Pancreas (tissue), 10 donors: ENCODE data around the gene FKBP1A. TPM values are rescaled to one million over a fixed set of nuclear protein-coding genes. Genes with fewer than 3 reads are reported as not detected.

ENCODE experiments used
- ATAC-seq, 4 donors: fragments of 200-7000 bp; cut with Tn5 transposase; one replicate each; pipeline versions ENCODE4 v1.8.0 to v1.9.1; 2020; ENCODE audit warnings: mild to moderate bottlenecking in 4 of 4, moderate library complexity in 4 of 4
- DNase-seq, 6 donors: peaks; one replicate each; pipeline ENCODE4 v3.0.0-alpha.2; 2020
- FAIRE-seq: peaks from 2 replicates; lab custom pipeline; 2012; peaks lifted over from hg19 to GRCh38; lab: Jason Lieb, UNC
- H3K27ac ChIP-seq, 4 donors: fragments of 200-600 bp; sonication (generic); 1 replicate in 3 of 4; 2 replicates in 1 of 4; pipeline versions ENCODE4 v1.5.0 to v1.8.0; 2020
- H3K27me3 ChIP-seq, 4 donors: fragments of 200-600 bp; one replicate each; pipeline ENCODE4 v1.8.0; 2021
- H3K36me3 ChIP-seq, 3 donors: fragments of 200-600 bp; sonication (generic) in 1 of 3; one replicate each; pipeline versions ENCODE4 v1.5.0 to v1.8.0; 2020 to 2021
- H3K4me1 ChIP-seq, 3 donors: fragments of 200-600 bp; one replicate each; pipeline ENCODE4 v1.8.0; 2021
- H3K4me3 ChIP-seq, 4 donors: fragments of 200-600 bp; sonication (generic) in 2 of 4; one replicate each; pipeline versions ENCODE4 v1.5.0 to v1.8.0; 2020 to 2021
- H3K9me3 ChIP-seq, 4 donors: fragments of 200-600 bp; one replicate each; pipeline ENCODE4 v1.8.0; 2021
- CTCF ChIP-seq, 4 donors: fragments of 200-600 bp; sonication (generic) in 3 of 4; IDR thresholded peaks; one replicate each; pipeline versions ENCODE4 v1.5.0 to v1.8.0; 2021; ENCODE audit warnings: antibody characterized with exemption in 4 of 4
- WGBS, 2 donors: extraction: QIAGEN DNeasy Blood & Tissue Kit; methylation state at CpG; one replicate each; pipeline ENCODE4 v1.1.7; 2013; 5-methylcytosine and 5-hydroxymethylcytosine counted together
- intact Hi-C, 3 donors: fragments of 100-400 bp; cut with DNase I; formaldehyde crosslinking; loops; one replicate each; pipeline versions ENCODE4 v1.11.1 to v1.14.2; 2022
- polyA plus RNA-seq, 2 donors: library from polyadenylated mRNA; stranded (reverse); fragments of 200-250 nt; gene quantifications; one replicate each; pipeline ENCODE4 v1.2.3, GENCODE V29; 2013
- total RNA-seq, 6 donors: library from RNA; stranded (reverse); fragmentation: NEBNext Ultra II Directional in 4 of 6; extraction: Animal tissue kit (Norgen Biotek cat#: 25700) in 4 of 6; gene quantifications; one replicate each; pipeline versions ENCODE4 v1.2.1 to v1.2.4, GENCODE V29; 2021 to 2023
- donor health status: healthy with polysubstance abuse.
- donor health status: DM: no; HTN: no; CAD: no; lungs with moderate emphysema.
- donor health status: DM: no; HTN: no; CAD: no.
- donor health status: control.
- donor health status: control.
- donor health status: Bipolar disorder and iron deficiency.
- donor health status: DM: yes; HTN: yes; CAD: no.
- donor health status: DM: no; HTN: no; CAD: no.
- donor health status: DM: no; HTN: no; CAD: no.
- donor health status: DM: yes; HTN: yes; CAD: no.

Gene FKBP1A
- total and polyA plus RNA-seq, 8 donors, result 40.2 to 104 (median 67.3) TPM

DNA sequence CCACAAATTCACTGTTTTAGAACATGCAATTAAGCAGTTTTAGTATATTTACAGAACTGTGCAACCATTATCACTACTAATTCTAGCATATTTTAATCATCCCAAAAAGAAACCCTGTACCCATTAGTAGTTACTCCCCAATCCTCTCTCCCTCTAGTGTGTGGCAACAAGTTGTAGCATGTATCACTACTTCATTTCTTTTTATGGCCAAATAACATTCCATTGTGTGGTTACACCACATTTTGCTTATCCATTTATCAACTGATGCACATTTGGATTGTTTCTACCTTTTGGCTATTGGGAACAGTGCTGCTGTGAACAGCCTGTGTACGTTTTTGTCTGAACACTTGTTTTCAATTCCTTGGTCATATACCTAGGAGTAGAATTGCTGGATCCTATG lies 31.5 kb upstream of the FKBP1A start:
- 33% methylated on average over 1 of the region's 1 CpG for WGBS, 2 donors
- ATAC-seq (no peak), FAIRE-seq (no peak), DNase-seq (no peak)
- H3K27ac ChIP-seq, result no peak overlapping the region
- H3K9me3 ChIP-seq, result no peaks in the 10 kb centered on the region
- no peaks in the 10 kb centered on the region for H3K4me1 ChIP-seq
- H3K4me3 ChIP-seq, result no peak overlapping the region
- no peaks in the 10 kb centered on the region for H3K27me3 ChIP-seq
- no peak for TF ChIP-seq CTCF (IDR thresholded peaks at IDR 0.05)
- intact Hi-C loops, result no loop called here
- H3K36me3 ChIP-seq, result no peaks in the 10 kb centered on the region

GRCh38 chr20:1423625-1424106 lies 30.8 kb upstream of the FKBP1A start:
- no peak overlapping the region for H3K4me3 ChIP-seq
- TF ChIP-seq CTCF (IDR thresholded peaks at IDR 0.05), result no peak
- H3K9me3 ChIP-seq, result no peaks in the 10 kb centered on the region
- no peaks in the 10 kb centered on the region for H3K4me1 ChIP-seq
- no peaks in the 10 kb centered on the region for H3K27me3 ChIP-seq
- FAIRE-seq (no peak), DNase-seq (peak in 4 of 6 donors; percentile 34 to 55 (median 42)), ATAC-seq (peak; percentile 67 to 87 (median 85))
- WGBS, 2 donors, result 24 to 38% methylated on average over 7 of the region's 7 CpGs
- no peak overlapping the region for H3K27ac ChIP-seq
- no peaks in the 10 kb centered on the region for H3K36me3 ChIP-seq
- intact Hi-C loops, result no loop called here

- Histone ChIP-seq H3K27ac (no peak overlapping the region), H3K27me3 (no peaks in the 10 kb centered on the region), H3K4me3 (no peak overlapping the region), H3K4me1 (no peaks in the 10 kb centered on the region), H3K9me3 (no peaks in the 10 kb centered on the region), H3K36me3 (no peaks in the 10 kb centered on the region)
- intact Hi-C loops, result no loop called here
- no peak for FAIRE-seq
- 80 to 86% methylated on average over 6 of the region's 6 CpGs for WGBS, 2 donors
- DNase-seq, result no peak
- TF ChIP-seq CTCF (IDR thresholded peaks at IDR 0.05), result no peak
- no peak for ATAC-seq
Observed at GRCh38 chr20:1423206-1423605, 30.4 kb upstream of the FKBP1A start.

- Histone ChIP-seq H3K36me3 (no peaks in the 10 kb centered on the region), H3K4me3 (no peak overlapping the region), H3K4me1 (no peaks in the 10 kb centered on the region), H3K9me3 (no peaks in the 10 kb centered on the region), H3K27me3 (no peaks in the 10 kb centered on the region), H3K27ac (no peak overlapping the region)
- intact Hi-C loops, result no loop called here
- no peak for ATAC-seq
- no peak for TF ChIP-seq CTCF (IDR thresholded peaks at IDR 0.05)
- no peak for FAIRE-seq
- 40 to 51% methylated on average over 3 of the region's 3 CpGs for whole genome bisulfite sequencing, 2 donors
- DNase-seq, result no peak
Observed at GRCh38 chr20:1422753-1423152, 29.9 kb upstream of the FKBP1A start.

DNA sequence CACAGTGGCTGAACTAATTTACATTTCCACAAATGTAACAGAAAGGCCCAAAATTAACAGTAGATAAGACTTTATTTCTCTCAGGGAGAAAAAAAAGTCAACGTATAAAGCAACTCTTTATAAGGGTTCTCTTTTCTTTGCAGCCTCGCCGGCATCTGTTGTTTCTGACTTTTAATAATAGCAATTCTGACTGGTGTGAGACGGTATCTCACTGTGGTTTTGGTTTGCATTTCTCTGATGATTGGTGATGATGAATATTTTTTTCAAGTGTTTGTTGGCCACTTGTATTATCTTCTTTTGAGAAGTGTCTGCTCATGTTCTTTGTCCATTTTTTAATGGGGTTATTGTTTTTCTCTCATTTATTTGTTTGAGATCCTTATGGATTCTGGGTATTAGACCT lies 27.2 kb upstream of the FKBP1A start:
- no peak overlapping the region for H3K4me3 ChIP-seq
- FAIRE-seq (no peak), ATAC-seq (no peak), DNase-seq (no peak)
- H3K4me1 ChIP-seq, result no peaks in the 10 kb centered on the region
- 75 to 88% methylated on average over 4 of the region's 4 CpGs for WGBS, 2 donors
- intact Hi-C loops, result no loop called here
- no peak for TF ChIP-seq CTCF (IDR thresholded peaks at IDR 0.05)
- H3K27me3 ChIP-seq, result no peaks in the 10 kb centered on the region
- H3K9me3 ChIP-seq, result no peaks in the 10 kb centered on the region
- no peaks in the 10 kb centered on the region for H3K36me3 ChIP-seq
- no peak overlapping the region for H3K27ac ChIP-seq
